Measurements from ENCODE around the gene MYCT1. TPM values are rescaled to one million over a fixed set of nuclear protein-coding genes. Genes with fewer than 3 reads are reported as not detected.
"Not testable (repeated sequence)": the region's sequence is repeated elsewhere in the genome, so short reads cannot be mapped to it uniquely, and the experiment has no call there.

The MYCT1 gene
- total and polyA plus RNA-seq, 2 of the 8 experiments (the other 6 are each of a cell fraction or from before 2014, with no cell fraction given) = 0.39 to 3.3 TPM

GRCh38 chr6:152682935-152683334, 14.8 kb upstream of the MYCT1 start:
- DNase-seq (ENCODE audit: low read depth in 1 of 2, low spot score in 2 of 2); POLR2A ChIA-PET (ENCODE audit: partially characterized antibody); H3K36me3 ChIP-seq (ENCODE audit: control insufficient read depth in 2 of 4, insufficient read depth in 4 of 4, low read length in 3 of 4); H2BK15ac ChIP-seq (ENCODE audit: low read length); H3K23me2 ChIP-seq (ENCODE audit: low read depth, low read length); H3K9ac ChIP-seq (replicated peaks in 1 of 4; ENCODE audit: extremely low read depth in 1 of 4, low read depth in 3 of 4, low read length in 3 of 4); H3K14ac ChIP-seq (ENCODE audit: insufficient read length); H4K20me1 ChIP-seq (replicated peaks in 1 of 2; ENCODE audit: control insufficient read depth in 1 of 2, insufficient read depth in 2 of 2, low read length in 2 of 2); H3K9me3 ChIP-seq (ENCODE audit: insufficient read depth in 2 of 2, low read depth in 1 of 2, low read length in 1 of 2); H3K79me1 ChIP-seq (ENCODE audit: low read depth, low read length); H4K8ac ChIP-seq (ENCODE audit: extremely low read depth, insufficient read depth, low read length); H3K79me2 ChIP-seq (ENCODE audit: control insufficient read depth in 1 of 2, insufficient read depth in 2 of 2, low read length in 2 of 2); H4K5ac ChIP-seq (ENCODE audit: insufficient read length, low read depth, low read length); H3K56ac ChIP-seq (replicated peaks; ENCODE audit: insufficient read length, low read depth, low read length); H2AK5ac ChIP-seq (ENCODE audit: low read depth, low read length); H3K27me3 ChIP-seq (replicated peaks in 1 of 4; ENCODE audit: control insufficient read depth in 3 of 4, extremely low read depth in 1 of 4, insufficient read depth in 3 of 4, low read length in 3 of 4); H3K23ac ChIP-seq (ENCODE audit: insufficient read length); FAIRE-seq: not testable (repeated sequence)
- TF ChIP-seq YY1 (IDR thresholded peaks at IDR 0.05; ENCODE audit: low read depth, low read length) = 0 out of 2 replicates have a peak, but pooled peaks have one; percentile 62
- peak overlapping the region; percentile 29 to 44; a peak in 3 of 4 replicates for H3K4me2 ChIP-seq (ENCODE audit: insufficient read depth in 1 of 2, low read depth in 2 of 2, low read length in 2 of 2)
- H2BK20ac ChIP-seq (ENCODE audit: low read length) = peak overlapping the region; percentile 93; the same call in 1 of the 2 replicates
- peak overlapping the region; percentile 43; the same call in 1 of the 2 replicates for H3K27ac ChIP-seq (ENCODE audit: low read depth, low read length)
- 0 out of 2 replicates have a peak overlapping the region, but pooled peaks have one; percentile 2 for H2AFZ ChIP-seq (ENCODE audit: low read length)
- H3K4ac ChIP-seq (replicated peaks; ENCODE audit: insufficient read length, low read depth, low read length) = peak overlapping the region; percentile 53
- peak overlapping the region; percentile 96 for H2BK120ac ChIP-seq (replicated peaks; ENCODE audit: low read depth, low read length)
- H2BK12ac ChIP-seq (ENCODE audit: low read depth, low read length) = peak overlapping the region; percentile 39; the same call in 1 of the 2 replicates
- CTCF ChIA-PET (ENCODE audit: partially characterized antibody) = interaction anchor here (1.1 kb wide), 1 partner anchor 266 kb away, joined by 3 read pairs; no protein-coding TSS in a partner anchor
- peaks cover 0 to 14% (median 4%) of the 10 kb centered on the region in 4 experiments; a peak in 2 of 7 replicates for H3K4me1 ChIP-seq (replicated peaks in 1 of 4; ENCODE audit: control insufficient read depth in 3 of 4, insufficient read depth in 4 of 4, low read length in 3 of 4)
- WGBS, 2 experiments (ENCODE audit: extremely low coverage in 1 of 2, insufficient coverage in 1 of 2, insufficient read length in 1 of 2, insufficient replicate concordance in 2 of 2, low coverage in 1 of 2, low lambda C conversion rate in 2 of 2, missing lambda C conversion rate in 1 of 2) = 23% methylated on average over 8 of the region's 8 CpGs; no CpG with 5 or more reads in 1 of the 2 experiments
- peak overlapping the region; percentile 93 for H2BK5ac ChIP-seq (ENCODE audit: low read depth, low read length)
- peak overlapping the region in 1 of 4 experiments; percentile 26; a peak in 1 of 8 replicates for H3K4me3 ChIP-seq (ENCODE audit: extremely low read depth in 1 of 4, insufficient read depth in 2 of 4, low read depth in 3 of 4, low read length in 4 of 4)
- peak overlapping the region; percentile 71 for H3K18ac ChIP-seq (ENCODE audit: extremely low read depth, low read length)
- peak overlapping the region; percentile 91 for H4K91ac ChIP-seq (replicated peaks; ENCODE audit: insufficient read length, low read length)
